HG02678 (cell line): ENCODE results near the gene TMEM39B.
"Not testable (repeated sequence)": the region's sequence is repeated elsewhere in the genome, so short reads cannot be mapped to it uniquely, and the experiment has no call there.

Experiments
- ATAC-seq: cut with Tn5 transposase; IDR thresholded peaks from one replicate; pipeline ENCODE4 v1.9.1; 2021; ENCODE audit warnings: mild to moderate bottlenecking, moderate library complexity; ENCODE audit not compliant: unreplicated experiment

Gene TMEM39B

GRCh38 chr1:32111789-32112188 lies 39.0 kb downstream of the TMEM39B start:
- ATAC-seq = no peak

DNA sequence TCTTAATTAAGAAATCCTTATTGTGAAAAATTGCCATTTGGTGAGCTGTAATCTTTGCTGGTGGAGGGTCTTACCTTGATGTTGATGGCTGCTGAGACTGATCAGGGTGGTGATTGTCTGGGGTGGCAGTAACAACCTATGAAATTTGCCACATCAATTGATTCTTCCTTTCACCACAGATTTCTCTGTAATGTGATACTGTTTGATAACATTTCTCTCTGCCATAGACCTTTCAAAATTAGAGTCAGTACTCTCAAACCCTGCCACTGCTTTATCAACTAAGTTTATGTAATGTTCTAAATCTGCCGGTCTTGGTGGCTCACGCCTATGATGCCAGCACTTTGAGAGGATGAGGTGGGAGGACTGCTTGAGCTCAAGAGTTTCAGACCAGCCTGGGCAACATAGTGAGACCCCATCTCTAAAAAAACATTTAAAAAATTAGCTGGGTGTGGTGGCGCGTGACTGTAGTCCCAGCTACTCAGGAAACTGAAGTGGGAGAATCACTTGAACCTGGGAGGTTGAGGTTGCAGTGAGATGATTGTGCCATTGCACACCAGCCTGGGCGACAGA lies 40.2 kb downstream of the TMEM39B start:
- no peak for ATAC-seq

- ATAC-seq = not testable (repeated sequence)
Measured at GRCh38 chr1:32113436-32113835, 40.7 kb downstream of the TMEM39B start.

GRCh38 chr1:32114420-32114819 lies 41.7 kb downstream of the TMEM39B start:
- no peak for ATAC-seq

DNA sequence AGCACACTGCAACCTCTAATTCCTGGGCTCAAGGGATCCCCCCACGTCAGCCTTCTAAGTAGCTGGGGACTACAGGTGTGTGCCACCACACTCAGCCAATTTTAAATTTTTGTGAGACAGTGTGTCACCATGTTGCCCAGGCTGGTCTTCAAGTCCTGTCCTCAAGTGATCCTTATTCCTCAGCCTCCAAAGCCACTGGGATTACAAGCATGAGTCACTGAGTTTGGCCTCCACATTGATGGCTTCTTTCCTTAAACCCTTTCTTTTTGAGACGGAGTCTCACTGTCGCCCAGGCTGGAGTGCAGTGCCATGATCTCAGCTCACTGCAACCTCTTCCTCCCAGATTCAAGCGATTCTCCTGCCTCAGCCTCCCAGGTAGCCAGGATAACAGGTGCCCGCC lies 42.8 kb downstream of the TMEM39B start:
- ATAC-seq = no peak

DNA sequence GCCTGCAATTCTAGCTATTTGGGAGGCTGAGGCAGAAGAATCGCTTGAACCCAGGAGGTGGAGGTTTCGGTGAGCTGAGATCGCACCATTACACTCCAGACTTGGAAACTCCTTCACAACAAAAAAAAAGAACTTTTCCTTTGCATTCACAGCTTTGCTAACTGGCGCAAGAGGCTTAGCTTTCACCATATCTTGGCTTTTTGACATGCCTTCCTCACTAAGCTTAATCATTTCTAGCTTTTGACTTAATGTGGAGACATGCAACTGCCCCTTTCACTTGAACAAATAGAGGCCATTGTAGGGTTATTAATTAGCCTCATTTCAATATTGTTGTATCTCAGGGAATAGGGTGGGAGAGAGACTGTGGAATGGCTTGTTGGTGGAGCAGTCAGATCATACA lies 43.8 kb downstream of the TMEM39B start:
- ATAC-seq = no peak

GRCh38 chr1:32122151-32122550 lies 49.4 kb downstream of the TMEM39B start:
- ATAC-seq = no peak

GRCh38 chr1:32123361-32123760 lies 50.6 kb downstream of the TMEM39B start:
- not testable (repeated sequence) for ATAC-seq

- ATAC-seq = no peak
Measured at GRCh38 chr1:32125313-32125712, 52.6 kb downstream of the TMEM39B start.

GRCh38 chr1:32126770-32127169 lies 54.0 kb downstream of the TMEM39B start:
- ATAC-seq = no peak

DNA sequence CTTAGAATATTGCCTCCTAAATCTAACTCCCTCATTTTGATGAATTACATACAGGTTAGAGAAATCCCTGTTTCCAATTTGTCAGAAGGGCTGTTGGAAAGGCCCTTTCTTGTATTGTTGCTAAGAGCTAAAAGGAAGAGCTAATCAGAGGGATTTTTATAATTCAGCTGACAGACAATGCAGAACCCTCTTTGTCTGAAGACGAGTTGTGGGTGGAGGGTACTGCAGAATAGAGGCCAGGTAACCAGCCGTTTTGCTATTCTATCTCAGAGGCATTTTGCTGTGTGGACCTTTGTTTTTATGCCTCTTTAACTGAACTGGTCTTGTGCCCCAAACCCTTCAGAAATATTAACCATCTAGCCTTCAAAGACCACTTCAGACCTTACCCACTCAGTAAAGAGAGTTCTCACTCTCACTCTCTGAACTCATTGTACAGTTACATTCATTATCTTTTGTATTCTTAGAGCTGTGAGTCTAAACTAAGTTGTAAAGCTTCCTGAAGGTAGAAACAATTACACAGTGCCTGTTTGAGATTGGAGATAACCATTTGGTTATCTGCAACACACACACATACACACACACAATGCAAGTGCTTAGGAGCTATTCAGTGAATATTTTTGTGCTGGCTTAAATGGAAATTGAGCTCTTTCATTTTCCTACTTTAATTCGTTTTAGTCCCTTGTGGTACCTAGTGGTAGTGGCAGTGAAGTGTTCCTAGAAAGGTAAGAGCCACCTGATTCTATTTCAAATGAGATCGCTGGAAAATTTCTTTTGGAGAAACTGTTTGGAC lies 54.9 kb downstream of the TMEM39B start:
- ATAC-seq = no peak

DNA sequence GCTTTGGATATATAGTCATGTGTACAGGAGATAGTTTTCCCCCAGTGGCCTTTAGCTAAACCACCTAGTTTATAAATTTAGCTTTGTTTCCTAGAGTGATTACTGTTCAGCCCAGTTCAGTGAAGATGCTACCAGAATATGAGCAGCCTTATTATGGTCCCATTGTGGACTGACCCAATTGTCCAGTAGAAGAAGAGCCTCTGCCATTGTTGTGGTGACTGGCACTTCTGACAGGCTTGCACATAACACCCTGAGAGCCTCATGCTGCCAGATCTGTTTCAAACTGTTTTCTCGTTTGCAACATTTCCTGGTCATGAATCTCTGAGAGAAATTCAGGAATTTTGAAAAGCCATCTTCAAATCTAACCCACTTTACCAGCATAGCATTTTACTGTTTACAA lies 55.7 kb downstream of the TMEM39B start:
- ATAC-seq = no peak

GRCh38 chr1:32128964-32129363 lies 56.2 kb downstream of the TMEM39B start:
- no peak for ATAC-seq

DNA sequence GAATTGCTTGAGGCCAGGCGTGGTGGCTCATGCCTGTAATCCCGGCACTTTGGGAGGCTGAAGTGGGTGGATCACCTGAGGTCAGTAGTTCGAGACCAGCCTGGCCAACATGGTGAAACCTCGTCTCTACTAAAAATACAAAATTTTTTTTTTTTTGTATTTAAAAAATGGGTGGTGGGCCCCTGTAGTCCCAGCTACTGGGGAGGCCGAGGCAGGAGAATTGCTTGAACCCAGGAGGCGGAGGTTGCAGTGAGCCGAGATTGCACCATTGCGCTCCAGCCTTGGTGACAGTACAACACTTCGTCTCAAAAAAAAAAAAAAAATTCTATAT lies 61.2 kb downstream of the TMEM39B start:
- ATAC-seq = not testable (repeated sequence)

- no peak for ATAC-seq
Measured at GRCh38 chr1:32137111-32137510, 64.4 kb downstream of the TMEM39B start.

- ATAC-seq = no peak
Measured at GRCh38 chr1:32138965-32139364, 66.2 kb downstream of the TMEM39B start.

DNA sequence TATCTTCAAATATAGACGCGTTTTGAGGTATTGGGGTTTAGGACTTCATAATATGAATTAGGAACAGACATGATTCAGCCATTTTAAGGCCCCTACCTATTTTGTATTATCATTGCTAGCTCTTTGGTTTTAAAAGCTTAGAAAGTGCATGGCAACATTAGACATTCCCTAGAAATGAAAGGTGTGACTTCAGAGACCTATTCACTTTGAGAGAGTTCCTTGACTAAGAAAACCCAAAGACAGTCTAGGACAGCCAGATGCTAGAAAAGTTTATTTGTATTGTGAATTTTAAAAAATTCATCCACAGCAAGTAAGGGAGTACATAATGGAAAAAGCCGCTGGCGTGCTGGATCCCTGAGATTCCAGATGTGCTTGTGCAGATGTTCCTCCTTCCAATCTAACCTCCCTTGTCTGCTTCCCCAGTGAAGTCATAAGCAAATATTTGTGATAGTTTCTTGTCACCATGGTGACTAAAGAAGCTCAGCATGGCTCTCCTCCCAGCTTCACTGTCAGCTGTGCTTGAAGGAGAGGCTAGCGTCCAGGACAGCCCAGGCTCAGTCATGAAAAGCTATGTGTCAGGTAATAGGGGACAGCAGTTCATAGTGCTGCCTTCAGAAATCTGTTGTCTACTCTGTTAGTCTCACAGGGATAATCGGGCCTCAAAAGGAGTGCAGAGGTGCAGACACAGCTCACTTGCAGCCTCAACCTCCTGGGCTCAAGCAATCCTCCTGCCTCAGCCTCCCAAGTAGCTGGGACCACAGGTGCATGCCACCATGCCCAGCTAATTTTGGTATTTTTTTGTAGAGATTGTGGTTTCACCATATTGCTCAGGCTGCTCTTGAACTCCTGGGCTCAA lies 69.9 kb downstream of the TMEM39B start:
- ATAC-seq = no peak

DNA sequence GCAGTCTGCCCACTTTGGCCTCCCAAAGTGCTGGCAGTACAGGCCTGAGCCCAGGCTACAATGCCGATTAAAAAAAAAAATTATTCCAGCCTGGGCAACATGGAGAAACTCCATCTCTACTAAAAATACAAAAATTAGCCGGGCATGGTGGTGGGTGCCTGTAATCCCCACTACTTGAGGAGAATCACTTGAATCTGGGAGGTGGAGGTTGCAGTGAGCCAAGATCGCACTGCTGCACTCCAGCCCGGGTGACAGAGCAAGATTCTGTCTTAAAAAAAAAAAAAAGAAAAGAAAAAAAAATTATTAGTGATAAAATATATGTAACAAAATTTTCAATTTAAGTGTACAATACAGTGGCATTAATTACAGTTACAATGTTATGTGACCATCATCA lies 70.6 kb downstream of the TMEM39B start:
- not testable (repeated sequence) for ATAC-seq

DNA sequence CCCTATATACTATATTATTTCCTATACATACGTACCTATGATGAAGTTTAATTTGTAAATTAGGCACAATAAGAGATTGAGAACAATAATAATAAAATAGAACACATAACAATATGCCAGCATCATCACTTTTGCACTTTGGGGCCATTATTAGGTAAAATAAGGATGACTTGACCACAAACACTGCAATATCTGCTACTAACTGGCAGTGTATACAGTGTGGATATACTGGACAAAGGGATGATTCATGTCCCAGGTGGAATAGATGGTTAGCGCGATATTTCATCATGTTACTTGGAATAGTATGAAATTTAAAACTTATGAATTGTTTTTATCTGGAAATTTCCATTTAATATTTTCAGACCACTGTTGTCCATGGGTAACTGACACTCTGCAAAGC lies 71.3 kb downstream of the TMEM39B start:
- no peak for ATAC-seq

DNA sequence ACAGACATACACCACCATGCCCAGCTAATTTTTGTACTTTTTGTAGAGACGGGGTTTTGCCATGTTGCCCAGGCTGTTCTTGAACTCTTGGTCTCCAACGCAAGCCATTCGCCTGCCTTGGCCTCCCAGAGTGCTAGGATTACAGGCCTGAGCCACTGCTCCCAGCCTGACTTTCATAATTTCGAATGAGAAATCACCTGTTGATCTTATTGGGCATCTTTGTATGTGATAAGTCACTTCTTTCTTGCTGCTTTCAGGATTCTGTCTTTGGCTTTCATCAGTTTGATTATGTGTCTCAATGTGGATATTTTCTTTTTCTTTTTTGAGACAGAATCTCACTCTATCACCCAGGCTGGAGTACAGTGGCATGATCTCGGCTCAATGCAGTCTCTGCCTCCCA lies 75.1 kb downstream of the TMEM39B start:
- ATAC-seq = not testable (repeated sequence)

DNA sequence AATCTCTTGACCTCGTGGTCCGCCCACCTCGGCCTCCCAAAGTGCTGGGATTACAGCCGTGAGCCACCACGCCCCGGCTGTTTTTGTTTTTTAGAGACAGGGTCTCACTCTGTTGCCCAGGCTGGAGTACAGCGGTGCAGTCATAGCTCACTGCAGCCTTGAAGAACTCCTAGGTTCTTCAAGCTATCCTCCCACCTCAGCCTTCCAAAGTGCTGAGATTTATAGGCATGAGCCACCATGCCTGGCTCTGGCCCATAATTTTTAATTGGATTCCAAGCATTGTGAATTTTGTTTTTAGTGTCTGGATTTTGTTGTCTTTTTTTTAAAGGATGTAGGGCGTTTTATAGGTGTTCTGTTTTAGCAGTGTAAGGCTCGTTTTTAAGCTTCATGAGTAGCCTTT lies 78.1 kb downstream of the TMEM39B start:
- ATAC-seq = no peak

- no peak for ATAC-seq
Measured at GRCh38 chr1:32151319-32151787, 78.6 kb downstream of the TMEM39B start.
